ENCODE results near the gene TMEM18.

TMEM18 gene

DNA sequence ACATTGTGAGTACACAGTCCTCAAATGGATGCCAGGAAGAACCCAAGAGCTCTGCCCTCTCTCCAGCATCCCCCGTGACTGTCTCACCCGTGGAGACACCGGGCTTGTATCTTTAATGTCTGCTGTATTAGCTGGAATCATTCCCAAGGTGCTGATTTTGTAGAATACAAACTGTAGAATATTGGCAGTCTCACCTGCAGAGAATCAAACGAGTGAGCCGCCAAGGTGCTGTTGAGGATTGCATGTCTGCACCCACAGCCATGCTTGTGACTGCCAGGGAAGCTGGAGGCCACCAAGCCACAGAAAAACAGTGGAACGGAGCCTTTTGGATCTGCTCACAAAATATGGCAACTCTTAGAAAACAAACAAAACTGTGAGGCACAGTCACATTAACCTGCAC is 37.5 kb downstream of the TMEM18 start (continued):
- TF ChIP-seq ZFHX2 (tag by site-specific recombination; conservative IDR thresholded peaks at IDR 0.05), result no peak
- TF ChIP-seq, protein P1, sequence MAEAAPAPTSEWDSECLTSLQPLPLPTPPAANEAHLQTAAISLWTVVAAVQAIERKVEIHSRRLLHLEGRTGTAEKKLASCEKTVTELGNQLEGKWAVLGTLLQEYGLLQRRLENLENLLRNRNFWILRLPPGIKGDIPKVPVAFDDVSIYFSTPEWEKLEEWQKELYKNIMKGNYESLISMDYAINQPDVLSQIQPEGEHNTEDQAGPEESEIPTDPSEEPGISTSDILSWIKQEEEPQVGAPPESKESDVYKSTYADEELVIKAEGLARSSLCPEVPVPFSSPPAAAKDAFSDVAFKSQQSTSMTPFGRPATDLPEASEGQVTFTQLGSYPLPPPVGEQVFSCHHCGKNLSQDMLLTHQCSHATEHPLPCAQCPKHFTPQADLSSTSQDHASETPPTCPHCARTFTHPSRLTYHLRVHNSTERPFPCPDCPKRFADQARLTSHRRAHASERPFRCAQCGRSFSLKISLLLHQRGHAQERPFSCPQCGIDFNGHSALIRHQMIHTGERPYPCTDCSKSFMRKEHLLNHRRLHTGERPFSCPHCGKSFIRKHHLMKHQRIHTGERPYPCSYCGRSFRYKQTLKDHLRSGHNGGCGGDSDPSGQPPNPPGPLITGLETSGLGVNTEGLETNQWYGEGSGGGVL (tag by site-specific recombination; IDR thresholded peaks at IDR 0.05), result no peak
- TF ChIP-seq, protein P2, sequence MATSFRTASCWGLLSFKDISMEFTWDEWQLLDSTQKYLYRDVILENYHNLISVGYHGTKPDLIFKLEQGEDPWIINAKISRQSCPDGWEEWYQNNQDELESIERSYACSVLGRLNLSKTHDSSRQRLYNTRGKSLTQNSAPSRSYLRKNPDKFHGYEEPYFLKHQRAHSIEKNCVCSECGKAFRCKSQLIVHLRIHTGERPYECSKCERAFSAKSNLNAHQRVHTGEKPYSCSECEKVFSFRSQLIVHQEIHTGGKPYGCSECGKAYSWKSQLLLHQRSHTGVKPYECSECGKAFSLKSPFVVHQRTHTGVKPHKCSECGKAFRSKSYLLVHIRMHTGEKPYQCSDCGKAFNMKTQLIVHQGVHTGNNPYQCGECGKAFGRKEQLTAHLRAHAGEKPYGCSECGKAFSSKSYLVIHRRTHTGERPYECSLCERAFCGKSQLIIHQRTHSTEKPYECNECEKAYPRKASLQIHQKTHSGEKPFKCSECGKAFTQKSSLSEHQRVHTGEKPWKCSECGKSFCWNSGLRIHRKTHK (tag by site-specific recombination; IDR thresholded peaks at IDR 0.05), result no peak
- TF ChIP-seq ZNF140 (tag by site-specific recombination; IDR thresholded peaks at IDR 0.05), result no peak
- TF ChIP-seq ZNF416 (tag by site-specific recombination; IDR thresholded peaks at IDR 0.05), result no peak
- no peak for TF ChIP-seq ZFP69B (tag by site-specific recombination; IDR thresholded peaks at IDR 0.05)
- no peak for TF ChIP-seq MYNN (tag by site-specific recombination; IDR thresholded peaks at IDR 0.05; ENCODE audit: borderline replicate concordance)
- TF ChIP-seq ZNF555 (tag by site-specific recombination; conservative IDR thresholded peaks at IDR 0.05), result no peak
- TF ChIP-seq KLF9 (tag by site-specific recombination; IDR thresholded peaks at IDR 0.05; ENCODE audit: low read depth), result no peak

DNA sequence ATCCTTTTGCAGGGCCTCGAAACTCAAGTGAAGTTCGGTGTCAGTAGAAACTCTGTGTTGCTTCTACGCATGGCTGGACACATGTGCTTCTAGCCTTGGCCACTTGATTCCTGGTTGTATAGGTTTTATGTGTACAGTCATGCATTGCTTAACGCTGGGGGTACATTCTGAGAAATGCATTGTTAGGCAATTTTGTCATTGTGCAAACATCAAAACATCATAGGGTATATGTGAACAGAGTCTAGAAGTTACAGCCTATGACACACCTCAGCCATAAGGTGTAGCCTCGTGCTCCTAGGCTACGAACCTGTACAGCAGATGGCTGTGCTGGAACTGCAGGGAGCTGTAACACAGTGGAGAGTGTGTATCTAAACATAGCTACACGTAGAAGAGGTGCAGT is 39.4 kb downstream of the TMEM18 start:
- POLR2A ChIA-PET, result no interaction called here

DNA sequence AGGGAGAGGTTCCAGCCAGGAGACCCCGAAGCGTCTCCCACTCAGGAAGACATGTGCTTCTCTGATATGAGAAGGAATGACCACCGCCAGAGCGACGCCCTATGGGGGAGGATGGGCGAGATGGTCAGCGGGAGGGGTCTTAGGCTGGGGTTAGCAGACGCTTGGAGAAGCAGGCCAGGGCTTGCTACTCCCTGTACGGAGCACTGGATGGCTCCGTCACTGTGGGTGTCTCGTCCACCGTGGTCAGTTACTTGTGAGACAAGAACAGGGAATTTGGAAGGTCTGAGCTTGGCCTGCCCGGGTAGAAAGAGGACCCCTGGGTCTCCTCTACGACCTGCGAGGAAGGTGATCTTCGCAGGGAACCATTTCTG is 39.8 kb downstream of the TMEM18 start:
- Histone ChIP-seq H3K9me3 (ENCODE audit: control insufficient read depth, insufficient read depth, low read depth, low read length) (no peaks in the 10 kb centered on the region), H3K27ac (ENCODE audit: extremely low read depth, low read depth, low read length) (no peak overlapping the region), H3K4me3 (ENCODE audit: low read depth, low read length) (no peak overlapping the region), H3K4me1 (ENCODE audit: control insufficient read depth, insufficient read depth, low read length) (no peaks in the 10 kb centered on the region), H3K36me3 (ENCODE audit: control insufficient read depth in 2 of 2, insufficient read depth in 1 of 2, low read length in 2 of 2) (no peaks in the 10 kb centered on the region)
- ChIA-PET CTCF (interaction anchor here (0.6 to 2.5 kb wide), 6 partner anchors 8 to 351 kb away, joined by 3 to 27 read pairs (median 3); no protein-coding TSS in a partner anchor), POLR2A (no interaction called here)
- TF ChIP-seq, protein P3, sequence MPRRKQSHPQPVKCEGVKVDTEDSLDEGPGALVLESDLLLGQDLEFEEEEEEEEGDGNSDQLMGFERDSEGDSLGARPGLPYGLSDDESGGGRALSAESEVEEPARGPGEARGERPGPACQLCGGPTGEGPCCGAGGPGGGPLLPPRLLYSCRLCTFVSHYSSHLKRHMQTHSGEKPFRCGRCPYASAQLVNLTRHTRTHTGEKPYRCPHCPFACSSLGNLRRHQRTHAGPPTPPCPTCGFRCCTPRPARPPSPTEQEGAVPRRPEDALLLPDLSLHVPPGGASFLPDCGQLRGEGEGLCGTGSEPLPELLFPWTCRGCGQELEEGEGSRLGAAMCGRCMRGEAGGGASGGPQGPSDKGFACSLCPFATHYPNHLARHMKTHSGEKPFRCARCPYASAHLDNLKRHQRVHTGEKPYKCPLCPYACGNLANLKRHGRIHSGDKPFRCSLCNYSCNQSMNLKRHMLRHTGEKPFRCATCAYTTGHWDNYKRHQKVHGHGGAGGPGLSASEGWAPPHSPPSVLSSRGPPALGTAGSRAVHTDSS (tag by site-specific recombination; IDR thresholded peaks at IDR 0.05), result no peak
- TF ChIP-seq ZNF473 (tag by site-specific recombination; IDR thresholded peaks at IDR 0.05) (no peak), SP7 (tag by site-specific recombination; IDR thresholded peaks at IDR 0.05) (no peak), FEZF1 (tag by site-specific recombination; IDR thresholded peaks at IDR 0.05) (no peak), ZNF423 (tag by site-specific recombination; IDR thresholded peaks at IDR 0.05) (no peak), ZNF544 (tag by site-specific recombination; IDR thresholded peaks at IDR 0.05) (no peak), ZNF223 (tag by site-specific recombination; IDR thresholded peaks at IDR 0.05) (no peak)
- TF ChIP-seq, protein P4, sequence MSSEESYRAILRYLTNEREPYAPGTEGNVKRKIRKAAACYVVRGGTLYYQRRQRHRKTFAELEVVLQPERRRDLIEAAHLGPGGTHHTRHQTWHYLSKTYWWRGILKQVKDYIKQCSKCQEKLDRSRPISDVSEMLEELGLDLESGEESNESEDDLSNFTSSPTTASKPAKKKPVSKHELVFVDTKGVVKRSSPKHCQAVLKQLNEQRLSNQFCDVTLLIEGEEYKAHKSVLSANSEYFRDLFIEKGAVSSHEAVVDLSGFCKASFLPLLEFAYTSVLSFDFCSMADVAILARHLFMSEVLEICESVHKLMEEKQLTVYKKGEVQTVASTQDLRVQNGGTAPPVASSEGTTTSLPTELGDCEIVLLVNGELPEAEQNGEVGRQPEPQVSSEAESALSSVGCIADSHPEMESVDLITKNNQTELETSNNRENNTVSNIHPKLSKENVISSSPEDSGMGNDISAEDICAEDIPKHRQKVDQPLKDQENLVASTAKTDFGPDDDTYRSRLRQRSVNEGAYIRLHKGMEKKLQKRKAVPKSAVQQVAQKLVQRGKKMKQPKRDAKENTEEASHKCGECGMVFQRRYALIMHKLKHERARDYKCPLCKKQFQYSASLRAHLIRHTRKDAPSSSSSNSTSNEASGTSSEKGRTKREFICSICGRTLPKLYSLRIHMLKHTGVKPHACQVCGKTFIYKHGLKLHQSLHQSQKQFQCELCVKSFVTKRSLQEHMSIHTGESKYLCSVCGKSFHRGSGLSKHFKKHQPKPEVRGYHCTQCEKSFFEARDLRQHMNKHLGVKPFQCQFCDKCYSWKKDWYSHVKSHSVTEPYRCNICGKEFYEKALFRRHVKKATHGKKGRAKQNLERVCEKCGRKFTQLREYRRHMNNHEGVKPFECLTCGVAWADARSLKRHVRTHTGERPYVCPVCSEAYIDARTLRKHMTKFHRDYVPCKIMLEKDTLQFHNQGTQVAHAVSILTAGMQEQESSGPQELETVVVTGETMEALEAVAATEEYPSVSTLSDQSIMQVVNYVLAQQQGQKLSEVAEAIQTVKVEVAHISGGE (tag by site-specific recombination; conservative IDR thresholded peaks at IDR 0.05; ENCODE audit: low read depth), result no peak

More for the DNA sequence above, 39.4 kb downstream of the TMEM18 start:
- Histone ChIP-seq H3K4me1 (ENCODE audit: control insufficient read depth, insufficient read depth, low read length) (no peaks in the 10 kb centered on the region), H3K4me3 (ENCODE audit: low read depth, low read length) (no peak overlapping the region), H3K9me3 (ENCODE audit: control insufficient read depth, insufficient read depth, low read depth, low read length) (no peaks in the 10 kb centered on the region), H3K36me3 (ENCODE audit: control insufficient read depth in 2 of 2, insufficient read depth in 1 of 2, low read length in 2 of 2) (no peaks in the 10 kb centered on the region), H3K27ac (ENCODE audit: extremely low read depth, low read depth, low read length) (no peak overlapping the region)
- CTCF ChIA-PET, result interaction anchor here (0.6 to 2.5 kb wide), 6 partner anchors 8 to 352 kb away, joined by 3 to 27 read pairs (median 3); no protein-coding TSS in a partner anchor
- no peak for TF ChIP-seq ZNF302 (tag by site-specific recombination; IDR thresholded peaks at IDR 0.05; ENCODE audit: low read depth)
- TF ChIP-seq, protein P3 (tag by site-specific recombination; IDR thresholded peaks at IDR 0.05), result no peak
- no peak for TF ChIP-seq ZNF155 (tag by site-specific recombination; IDR thresholded peaks at IDR 0.05)
- TF ChIP-seq ZNF24 (tag by site-specific recombination; IDR thresholded peaks at IDR 0.05), result no peak
- no peak for TF ChIP-seq ZSCAN30 (tag by site-specific recombination; IDR thresholded peaks at IDR 0.05)
- TF ChIP-seq ZNF654 (tag by site-specific recombination; IDR thresholded peaks at IDR 0.05; ENCODE audit: low read depth), result no peak
- TF ChIP-seq ZBTB48 (tag by site-specific recombination; IDR thresholded peaks at IDR 0.05), result no peak
- no peak for TF ChIP-seq ZFP69B (tag by site-specific recombination; IDR thresholded peaks at IDR 0.05)
- TF ChIP-seq ZNF202 (tag by site-specific recombination; IDR thresholded peaks at IDR 0.05; ENCODE audit: borderline replicate concordance), result no peak
- no peak for TF ChIP-seq ZNF658 (tag by site-specific recombination; IDR thresholded peaks at IDR 0.05)
- no peak for TF ChIP-seq ZEB2 (tag by site-specific recombination; IDR thresholded peaks at IDR 0.05)
- TF ChIP-seq ZNF214 (tag by site-specific recombination; IDR thresholded peaks at IDR 0.05; ENCODE audit: borderline replicate concordance), result no peak
- TF ChIP-seq ZFHX2 (tag by site-specific recombination; conservative IDR thresholded peaks at IDR 0.05), result no peak
- TF ChIP-seq ZFP37 (tag by site-specific recombination; IDR thresholded peaks at IDR 0.05), result no peak

All from HEK293 (cell line).